ENCODE measurements around the gene FLT1.

The FLT1 gene

DNA sequence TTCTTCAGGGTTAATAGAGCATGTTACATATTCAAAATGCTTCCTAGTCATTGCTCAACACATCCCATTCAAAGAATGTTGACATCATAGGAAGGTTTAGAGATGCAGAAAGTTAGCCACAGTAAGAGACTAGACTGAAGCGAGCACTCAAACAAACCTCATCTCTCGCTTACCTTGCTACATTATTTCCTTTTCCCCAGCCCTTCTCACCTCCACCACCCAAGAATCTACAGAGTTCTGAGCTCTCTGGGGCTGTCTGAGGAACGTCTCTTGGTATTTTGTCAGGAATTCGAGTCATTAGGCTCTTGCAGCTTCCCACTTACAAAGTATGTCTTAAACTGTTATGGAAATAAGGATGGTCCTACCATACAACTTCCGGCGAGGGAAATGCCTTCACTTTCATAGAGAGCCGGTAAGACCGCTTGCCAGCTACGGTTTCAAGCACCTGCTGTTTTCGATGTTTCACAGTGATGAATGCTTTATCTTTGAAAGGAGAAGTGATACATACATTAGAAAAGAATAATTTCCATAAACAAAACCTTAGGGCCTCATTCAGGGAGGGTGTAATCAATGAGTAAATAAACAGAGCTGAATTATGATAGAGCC lies 65.1 kb downstream of the FLT1 start:
- FAIRE-seq (no peak), DNase-seq (ENCODE audit: insufficient read length, low spot score) (no peak)
- TF ChIP-seq POLR2A (IDR thresholded peaks at IDR 0.05; ENCODE audit: low read depth, low read length), result no peak

DNA sequence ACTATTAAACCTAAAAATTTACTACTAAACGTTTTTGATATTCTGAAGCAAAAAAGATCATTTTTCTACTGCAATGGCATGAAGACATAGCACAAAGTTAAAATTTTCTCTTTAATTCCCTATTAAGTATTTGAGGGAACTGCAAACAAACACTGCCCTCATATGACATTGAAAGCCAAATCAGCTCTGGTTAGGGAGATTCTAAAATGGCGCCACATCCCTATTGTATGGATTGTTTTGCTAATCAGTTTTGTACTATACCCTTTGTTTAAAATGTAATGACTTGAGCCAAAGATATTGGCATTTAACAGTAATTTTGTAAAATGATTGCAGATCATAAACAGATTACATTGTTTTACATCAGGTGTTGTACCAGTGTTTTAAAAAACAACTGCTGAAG lies 65.8 kb downstream of the FLT1 start:
- no peak for TF ChIP-seq POLR2A (IDR thresholded peaks at IDR 0.05; ENCODE audit: low read depth, low read length)
- DNase-seq (ENCODE audit: insufficient read length, low spot score), result no peak
- no peak for FAIRE-seq

DNA sequence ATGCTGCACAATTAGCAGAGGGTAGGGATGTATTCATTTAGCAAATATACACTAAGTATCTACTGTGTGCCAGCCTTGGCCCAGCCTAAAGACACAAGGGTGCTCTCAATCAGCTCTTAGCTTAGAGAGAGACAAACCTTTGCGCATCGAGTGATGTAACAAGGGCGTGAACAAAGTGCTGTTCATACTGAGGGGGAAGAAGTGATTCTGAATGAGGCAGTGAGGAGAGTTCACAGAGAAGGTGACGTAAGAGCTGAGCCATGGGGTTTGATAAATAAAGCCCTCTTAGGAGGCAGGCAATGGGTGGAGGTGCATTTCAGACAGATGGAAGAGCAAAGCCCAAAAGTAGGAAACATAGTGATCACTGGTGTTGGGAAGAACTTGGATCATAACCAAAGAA lies 68.5 kb downstream of the FLT1 start:
- TF ChIP-seq POLR2A (IDR thresholded peaks at IDR 0.05; ENCODE audit: low read depth, low read length), result no peak
- FAIRE-seq, result no peak
- DNase-seq (ENCODE audit: insufficient read length, low spot score), result no peak

DNA sequence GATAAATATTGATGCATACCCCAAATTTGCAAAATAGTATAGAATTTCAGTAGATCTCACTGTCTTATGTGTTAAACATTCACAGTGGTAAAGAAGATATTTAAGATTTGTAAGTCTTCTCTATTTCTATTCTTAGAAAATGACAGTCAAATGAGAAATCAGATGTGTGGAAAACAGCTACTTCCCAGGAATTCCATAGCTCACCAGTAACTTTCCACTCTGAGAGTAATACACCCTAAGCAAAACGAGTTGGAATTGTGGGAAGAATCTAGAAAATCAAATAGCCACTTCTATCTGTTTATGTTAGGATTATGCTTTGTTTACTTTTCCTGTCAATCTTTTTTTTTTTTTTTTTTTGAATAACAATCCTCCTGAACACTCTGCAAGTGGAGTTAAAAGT lies 69.1 kb downstream of the FLT1 start:
- no peak for TF ChIP-seq POLR2A (IDR thresholded peaks at IDR 0.05; ENCODE audit: low read depth, low read length)
- DNase-seq (ENCODE audit: insufficient read length, low spot score), result no peak
- no peak for FAIRE-seq

DNA sequence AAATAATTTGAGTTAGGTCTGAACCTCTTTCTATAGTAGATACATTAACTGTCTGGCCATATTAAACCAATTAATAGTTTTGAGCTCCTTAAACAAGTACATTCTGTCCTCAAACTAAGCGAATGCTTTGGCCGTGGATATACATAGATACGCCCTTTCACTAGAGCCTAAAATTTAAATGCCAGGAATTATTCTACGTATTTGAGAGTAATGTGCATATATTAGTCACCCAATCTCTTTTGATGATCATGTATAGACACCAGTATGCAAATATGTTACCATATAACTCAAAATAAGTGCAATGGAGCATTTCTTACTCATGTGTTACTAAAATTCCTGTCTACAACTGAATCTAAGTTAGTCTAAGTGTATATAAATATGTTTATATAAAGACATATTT lies 70.4 kb downstream of the FLT1 start:
- FAIRE-seq (no peak), DNase-seq (ENCODE audit: insufficient read length, low spot score) (no peak)
- no peak for TF ChIP-seq POLR2A (IDR thresholded peaks at IDR 0.05; ENCODE audit: low read depth, low read length)

DNA sequence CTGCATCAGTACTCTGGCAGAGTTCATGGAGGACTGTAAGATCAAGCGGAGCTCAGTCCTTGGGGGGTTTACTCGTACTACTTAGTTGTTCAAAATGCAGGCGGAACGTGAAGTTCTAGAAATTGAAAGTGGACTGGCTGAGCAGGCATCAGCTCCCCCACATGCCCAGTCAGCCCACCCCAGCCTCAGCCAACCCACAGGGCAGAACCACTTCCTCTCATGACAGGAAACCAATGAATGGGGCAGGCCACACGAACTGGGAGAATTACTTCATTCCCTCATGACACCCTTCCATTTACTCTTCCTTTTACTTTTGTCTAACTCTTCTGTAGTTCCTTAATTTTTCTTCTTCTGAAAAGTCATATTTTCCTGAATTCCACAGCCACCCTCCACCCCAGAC lies 71.9 kb downstream of the FLT1 start:
- TF ChIP-seq POLR2A (IDR thresholded peaks at IDR 0.05; ENCODE audit: low read depth, low read length), result no peak
- FAIRE-seq, result no peak
- DNase-seq (ENCODE audit: insufficient read length, low spot score), result no peak

DNA sequence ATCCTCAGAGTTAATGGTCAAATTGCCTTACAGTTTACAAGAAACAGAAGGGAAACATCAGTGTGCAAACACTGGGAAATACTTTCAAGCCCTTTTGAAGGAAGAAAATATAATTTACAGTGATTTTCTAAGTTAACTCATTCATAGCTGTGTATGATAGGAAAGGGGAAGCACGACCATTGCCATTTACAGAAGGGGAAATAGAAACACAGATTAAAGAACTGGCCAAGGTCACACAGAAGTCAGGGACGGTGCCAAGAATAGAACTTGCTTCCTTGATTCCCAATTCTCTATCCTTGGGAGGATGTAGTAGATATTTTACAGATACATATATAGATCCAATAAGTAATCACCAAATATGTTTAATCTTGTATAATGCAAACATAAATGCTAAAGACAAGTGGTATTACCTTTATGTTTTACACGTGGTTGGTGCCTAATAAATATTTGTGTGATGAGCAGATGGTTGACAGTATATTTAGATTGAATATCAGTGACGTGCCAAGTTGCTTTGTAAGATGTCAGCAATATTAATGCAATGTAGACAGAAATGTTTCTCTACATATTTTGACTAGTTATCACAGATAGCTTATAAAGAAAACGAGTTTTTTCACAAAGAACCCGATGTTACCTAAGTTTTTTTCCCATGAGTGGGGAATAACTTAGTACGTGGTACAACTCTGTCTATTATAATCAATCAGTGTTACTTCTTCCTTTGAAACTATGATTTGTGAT lies 73.1 kb downstream of the FLT1 start:
- FAIRE-seq, result no peak
- no peak for TF ChIP-seq POLR2A (IDR thresholded peaks at IDR 0.05; ENCODE audit: low read depth, low read length)
- DNase-seq (ENCODE audit: insufficient read length, low spot score), result no peak

DNA sequence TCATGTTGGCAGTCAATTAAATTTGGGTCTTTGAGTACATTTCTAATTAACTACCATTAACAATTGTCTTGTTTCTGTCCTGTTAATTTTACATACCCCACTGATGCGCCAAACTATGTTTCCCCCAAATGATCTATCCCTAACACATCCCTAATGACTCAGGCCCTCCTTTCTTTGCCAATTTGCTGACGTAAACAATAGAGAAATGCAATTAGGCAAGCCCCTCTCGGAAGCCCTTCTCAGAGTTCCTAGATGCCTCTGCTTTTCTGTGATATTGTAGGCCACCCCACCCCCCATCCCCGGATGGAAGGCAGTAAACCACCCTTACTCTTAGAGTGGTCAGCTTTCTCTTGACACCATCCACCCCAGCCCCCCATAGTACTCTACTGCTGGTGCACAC lies 74.2 kb downstream of the FLT1 start:
- TF ChIP-seq POLR2A (IDR thresholded peaks at IDR 0.05; ENCODE audit: low read depth, low read length), result no peak
- FAIRE-seq (no peak), DNase-seq (ENCODE audit: insufficient read length, low spot score) (no peak)

DNA sequence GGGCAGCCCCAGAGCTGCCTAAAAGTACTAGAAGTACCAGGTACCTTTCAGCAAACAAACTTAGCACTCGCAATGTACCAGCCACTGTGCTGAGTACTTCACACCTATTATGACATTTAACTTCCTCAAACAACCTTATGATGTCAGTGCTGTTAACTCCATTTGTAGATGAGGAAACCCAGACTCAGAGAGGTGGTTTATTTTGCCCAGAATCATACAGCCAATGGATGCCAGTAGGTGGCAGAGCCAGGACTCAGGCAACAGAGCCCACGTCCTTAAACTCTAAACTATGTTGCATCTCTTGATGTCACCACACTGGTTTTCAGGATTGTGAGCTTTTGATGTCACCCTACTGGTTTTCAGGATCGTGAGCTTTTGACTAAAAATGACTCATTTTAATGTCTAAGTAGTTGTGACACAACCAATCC lies 78.9 kb downstream of the FLT1 start:
- DNase-seq (ENCODE audit: insufficient read length, low spot score) (no peak), FAIRE-seq (no peak)
- no peak for TF ChIP-seq POLR2A (IDR thresholded peaks at IDR 0.05; ENCODE audit: low read depth, low read length)

DNA sequence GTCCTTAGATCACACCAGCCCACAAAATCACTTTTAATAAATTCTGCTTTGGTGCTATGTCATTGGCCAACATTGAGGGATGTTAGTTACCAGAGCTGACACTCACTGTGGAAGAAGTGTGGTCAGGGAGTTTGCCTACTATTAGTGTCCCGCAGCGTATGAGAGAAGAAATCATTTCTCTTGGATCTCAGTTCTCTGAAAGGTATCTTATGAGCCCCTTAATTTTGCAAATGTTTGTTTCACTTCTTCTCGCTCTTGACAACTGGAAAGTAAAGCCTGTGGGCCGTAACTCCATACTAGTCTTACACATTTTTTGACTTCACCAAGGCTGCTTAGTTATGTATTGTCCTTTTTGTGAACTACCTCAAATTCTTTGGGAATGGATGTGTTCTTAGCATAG lies 80.9 kb downstream of the FLT1 start:
- DNase-seq (ENCODE audit: insufficient read length, low spot score) (no peak), FAIRE-seq (no peak)
- TF ChIP-seq POLR2A (IDR thresholded peaks at IDR 0.05; ENCODE audit: low read depth, low read length), result no peak

DNA sequence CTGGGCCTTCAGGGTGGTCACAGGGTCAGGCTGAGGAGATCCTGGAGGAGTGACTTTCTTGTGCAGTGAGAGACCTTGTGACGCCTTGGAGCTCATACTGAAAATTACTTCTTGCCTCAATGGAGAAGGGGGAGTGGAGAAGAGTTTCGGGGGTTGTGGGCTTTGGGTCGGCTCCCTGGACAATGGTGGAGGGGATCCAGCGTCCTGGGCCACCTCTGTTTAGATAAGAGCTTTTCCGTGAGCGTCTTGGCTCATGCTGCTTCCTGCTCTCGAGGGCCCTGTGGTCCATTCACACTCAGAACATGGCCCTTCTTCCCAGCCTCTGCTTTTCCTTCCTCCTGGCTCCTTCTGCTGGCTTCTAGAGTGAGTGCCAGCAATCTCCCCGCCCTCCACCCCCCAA lies 81.9 kb downstream of the FLT1 start:
- no peak for TF ChIP-seq POLR2A (IDR thresholded peaks at IDR 0.05; ENCODE audit: low read depth, low read length)
- DNase-seq (ENCODE audit: insufficient read length, low spot score), result no peak
- no peak for FAIRE-seq

DNA sequence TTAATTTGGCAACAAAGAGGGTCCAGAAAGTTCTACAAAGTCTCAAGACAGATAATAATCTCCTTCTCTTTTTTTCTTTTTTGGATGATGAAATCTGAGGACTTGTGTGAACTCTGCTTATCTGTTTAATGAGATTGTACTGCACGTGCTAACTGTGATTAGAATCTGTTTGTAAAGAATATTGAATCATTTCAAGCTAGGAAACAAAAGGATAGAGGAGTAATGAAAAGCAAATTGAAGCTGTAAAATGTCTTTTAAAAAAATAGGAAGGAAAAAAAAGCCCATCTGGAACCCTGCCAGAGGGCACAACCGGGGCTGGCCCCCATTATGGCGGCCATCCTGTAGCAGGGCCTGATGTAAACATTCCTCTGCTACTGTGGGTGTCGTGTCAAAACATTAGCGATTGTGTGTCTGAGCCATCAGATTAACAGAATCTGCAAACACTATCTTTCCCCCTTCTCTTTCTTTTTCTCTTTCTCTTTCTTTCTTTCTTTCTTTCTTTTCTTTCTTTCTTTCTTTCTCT lies 83.0 kb downstream of the FLT1 start:
- DNase-seq (ENCODE audit: insufficient read length, low spot score), result no peak
- FAIRE-seq, result no peak

DNA sequence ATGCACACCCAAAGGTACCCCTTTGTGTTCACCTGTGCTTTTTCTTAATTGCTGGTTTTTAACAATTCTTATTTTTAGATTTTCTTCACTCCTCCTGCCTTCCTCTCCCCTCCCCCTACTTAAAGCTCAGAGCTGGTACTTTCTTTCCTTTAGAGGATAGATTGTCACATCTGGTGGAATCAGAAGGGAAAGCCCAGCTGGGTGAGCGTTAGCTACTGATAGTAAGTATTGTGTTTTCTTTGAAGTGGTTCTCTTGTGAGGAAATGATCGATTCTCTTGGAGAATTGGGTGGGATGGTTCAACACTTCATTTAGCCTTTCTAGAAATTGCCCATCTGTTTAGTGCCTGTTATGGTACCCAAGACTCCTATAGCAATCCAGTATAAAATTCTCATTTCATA lies 84.8 kb downstream of the FLT1 start:
- no peak for FAIRE-seq
- no peak for TF ChIP-seq POLR2A (IDR thresholded peaks at IDR 0.05; ENCODE audit: low read depth, low read length)
- no peak for DNase-seq (ENCODE audit: insufficient read length, low spot score)

More for the DNA sequence above, 83.0 kb downstream of the FLT1 start:
- no peak for TF ChIP-seq POLR2A (IDR thresholded peaks at IDR 0.05; ENCODE audit: low read depth, low read length)

DNA sequence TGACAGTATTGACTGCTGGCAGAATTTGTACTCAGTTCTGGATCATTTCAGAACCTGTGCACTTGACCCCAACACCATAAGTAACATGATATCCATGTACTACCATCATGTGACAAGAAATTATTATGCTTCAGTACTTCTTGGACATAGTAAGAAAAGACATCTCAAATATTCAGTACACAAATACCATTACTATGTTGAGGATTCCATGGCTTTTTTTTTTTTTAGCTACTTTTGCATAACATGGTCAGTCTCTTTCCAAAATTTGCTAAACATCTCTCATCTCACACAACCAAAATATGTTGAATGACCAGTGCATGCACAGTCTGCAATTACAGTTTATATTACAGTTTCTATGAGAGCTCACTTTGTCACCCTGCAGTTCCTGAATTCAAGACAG lies 85.3 kb downstream of the FLT1 start:
- DNase-seq (ENCODE audit: insufficient read length, low spot score) (no peak), FAIRE-seq (no peak)
- TF ChIP-seq POLR2A (IDR thresholded peaks at IDR 0.05; ENCODE audit: low read depth, low read length), result no peak

DNA sequence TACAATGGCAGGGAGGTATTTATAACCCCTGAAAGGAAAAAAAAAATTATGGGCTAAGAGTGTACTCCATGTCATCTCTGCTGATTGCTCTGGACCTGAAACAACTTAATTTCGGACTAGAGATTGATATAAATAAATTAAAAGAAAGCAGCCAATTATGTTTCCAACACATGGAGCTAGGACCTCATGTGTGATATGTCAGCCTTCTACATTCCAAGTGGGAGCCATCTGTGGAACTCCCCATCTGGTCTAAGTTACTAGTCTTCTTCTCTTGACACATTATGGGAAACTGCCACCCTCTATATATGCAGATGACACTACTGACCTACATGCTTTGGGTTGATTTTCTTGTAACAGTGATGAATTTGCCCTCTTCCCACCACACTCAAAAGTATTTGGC lies 86.1 kb downstream of the FLT1 start:
- no peak for TF ChIP-seq POLR2A (IDR thresholded peaks at IDR 0.05; ENCODE audit: low read depth, low read length)
- DNase-seq (ENCODE audit: insufficient read length, low spot score), result no peak
- no peak for FAIRE-seq

All from H54 (cell line).